Lung (tissue), 12 donors: ENCODE results near the gene FBXO44. TPM values are rescaled to one million over a fixed set of nuclear protein-coding genes. Genes with fewer than 3 reads are reported as not detected.

Experiments
- ATAC-seq: fragments of 200-7000 bp; cut with Tn5 transposase; one replicate; pipeline ENCODE4 v1.9.1; 2020; ENCODE audit warnings: moderate number of reproducible peaks; ENCODE audit not compliant: insufficient read depth, low FRiP score
- DNase-seq, 3 donors: peaks; one replicate each; pipeline ENCODE4 v3.0.0-alpha.2; 2013 to 2017
- H3K27ac ChIP-seq, 2 donors: one replicate each; pipeline ENCODE4 v1.5.1; 2013; ENCODE audit warnings: mild to moderate bottlenecking in 2 of 2, moderate library complexity in 2 of 2, control low read depth in 1 of 2, inconsistent platforms in 1 of 2, low read depth in 1 of 2, low read length in 1 of 2
- H3K27me3 ChIP-seq, 3 donors: one replicate each; pipeline ENCODE4 v1.5.1; 2013; ENCODE audit warnings: low read length in 2 of 3; ENCODE audit not compliant: control insufficient read depth in 3 of 3, insufficient read depth in 3 of 3
- H3K36me3 ChIP-seq, 4 donors: one replicate each; pipeline ENCODE4 v1.5.1; 2013; ENCODE audit warnings: low read length in 4 of 4, mild to moderate bottlenecking in 1 of 4, moderate library complexity in 1 of 4; ENCODE audit not compliant: control insufficient read depth in 4 of 4, insufficient read depth in 4 of 4
- H3K4me1 ChIP-seq, 5 donors: one replicate each; pipeline ENCODE4 v1.5.1; 2013; ENCODE audit warnings: low read length in 5 of 5, mild to moderate bottlenecking in 2 of 5, moderate library complexity in 1 of 5; ENCODE audit not compliant: control insufficient read depth in 5 of 5, insufficient read depth in 5 of 5
- H3K4me3 ChIP-seq: one replicate; pipeline ENCODE4 v1.5.1; 2013; ENCODE audit warnings: mild to moderate bottlenecking, control low read depth, moderate library complexity
- H3K9ac ChIP-seq, 2 donors: one replicate each; pipeline ENCODE4 v1.5.1; 2013; ENCODE audit warnings: low read length in 2 of 2, control low read depth in 1 of 2; ENCODE audit not compliant: insufficient read depth in 1 of 2
- H3K9me3 ChIP-seq, 4 donors: one replicate each; pipeline ENCODE4 v1.5.1; 2013; ENCODE audit warnings: low read length in 3 of 4, mild to moderate bottlenecking in 1 of 4, moderate library complexity in 1 of 4; ENCODE audit not compliant: control insufficient read depth in 4 of 4, insufficient read depth in 3 of 4
- CTCF ChIP-seq: IDR thresholded peaks from 2 replicates; pipeline ENCODE4 v1.5.1; 2012; ENCODE audit warnings: mild to moderate bottlenecking; ENCODE audit errors: control extremely low read depth, extremely low read depth
- WGBS, 2 donors: extraction: QIAGEN DNeasy Blood & Tissue Kit; methylation state at CpG; one replicate each; pipeline ENCODE4 v1.1.7; 2013; 5-methylcytosine and 5-hydroxymethylcytosine counted together
- polyA plus RNA-seq, 2 donors: library from polyadenylated mRNA; stranded (reverse); fragments of 200-250 nt; gene quantifications; one replicate each; pipeline ENCODE4 v1.2.1, GENCODE V29; 2013
- total RNA-seq, 2 donors: library from RNA; depleted of rRNA in 1 of 2; stranded (reverse); fragments of >200 nt in 1 of 2; gene quantifications; one replicate each; pipeline ENCODE4 v1.2.1, GENCODE V29; 2014 to 2021
- donor health status: control.
- donor health status: control.
- donor health status: Bipolar disorder and iron deficiency.
- donor health status: healthy.
- donor health status: DM: yes; HTN: yes; CAD: no.

Gene FBXO44
- total and polyA plus RNA-seq, 4 donors, result 10.6 to 19.6 (median 14.2) TPM

DNA sequence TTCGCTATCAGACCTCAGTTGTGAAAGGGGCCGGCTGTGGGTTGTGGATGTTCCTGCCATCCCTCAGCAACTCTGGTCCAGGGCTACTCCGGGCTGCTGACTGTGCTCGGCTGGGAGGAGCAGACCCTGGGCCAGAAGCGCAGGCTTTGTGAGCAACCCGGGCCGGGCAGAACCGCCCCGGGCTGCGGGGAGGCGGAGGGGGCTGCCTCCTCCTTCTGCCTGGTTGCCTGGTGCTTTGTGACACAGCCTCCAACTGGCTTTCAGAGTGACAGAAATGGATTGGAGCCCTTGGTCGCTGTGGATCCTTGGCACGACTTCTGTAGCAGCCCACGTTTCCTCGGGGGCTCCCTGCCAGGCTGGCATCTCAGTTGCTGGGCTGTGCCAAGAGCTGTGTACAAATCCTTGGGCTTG lies 46.9 kb downstream of the FBXO44 start:
- no peak for TF ChIP-seq CTCF
- H3K36me3 ChIP-seq, result no peaks in the 10 kb centered on the region
- H3K4me3 ChIP-seq, result no peak overlapping the region
- H3K27ac ChIP-seq, result no peak overlapping the region
- no peak overlapping the region for H3K9ac ChIP-seq
- ATAC-seq (no peak), DNase-seq (peak in 2 of 3 donors; percentile 53 to 71)
- H3K27me3 ChIP-seq, result peaks cover 0 to 15% (median 0%) of the 10 kb centered on the region in 3 donors
- WGBS, 2 donors, result 40 to 57% methylated on average over 15 of the region's 15 CpGs
- H3K4me1 ChIP-seq, result peaks cover 0 to 24% (median 6%) of the 10 kb centered on the region in 5 donors
- peaks cover 0 to 4% (median 0%) of the 10 kb centered on the region in 4 donors for H3K9me3 ChIP-seq

- TF ChIP-seq CTCF, result no peak
- Histone ChIP-seq H3K9me3 (peaks cover 0 to 4% (median 0%) of the 10 kb centered on the region in 4 donors), H3K4me3 (no peak overlapping the region), H3K4me1 (peaks cover 0 to 24% (median 6%) of the 10 kb centered on the region in 5 donors), H3K36me3 (no peaks in the 10 kb centered on the region), H3K27ac (no peak overlapping the region), H3K9ac (no peak overlapping the region), H3K27me3 (peaks cover 0 to 15% (median 0%) of the 10 kb centered on the region in 3 donors)
- 83 to 87% methylated on average over 15 of the region's 15 CpGs for WGBS, 2 donors
- DNase-seq, result no peak
- no peak for ATAC-seq
These were observed 47.5 kb downstream of the FBXO44 start for GRCh38 chr1:11701981-11702803.

- TF ChIP-seq CTCF, result no peak
- ATAC-seq (no peak), DNase-seq (no peak)
- peaks cover 0 to 31% (median 6%) of the 10 kb centered on the region in 5 donors for H3K4me1 ChIP-seq
- WGBS, 2 donors, result 61 to 75% methylated on average over 8 of the region's 8 CpGs
- peaks cover 0 to 15% (median 0%) of the 10 kb centered on the region in 3 donors for H3K27me3 ChIP-seq
- no peak overlapping the region for H3K4me3 ChIP-seq
- H3K27ac ChIP-seq, result no peak overlapping the region
- H3K9me3 ChIP-seq, result peaks cover 0 to 4% (median 0%) of the 10 kb centered on the region in 4 donors
- H3K36me3 ChIP-seq, result no peaks in the 10 kb centered on the region
- H3K9ac ChIP-seq, result no peak overlapping the region
These were observed 48.9 kb downstream of the FBXO44 start for GRCh38 chr1:11703357-11704193.
